ENCODE results near the gene FOXL3. TPM values are rescaled to one million over a fixed set of nuclear protein-coding genes. Genes with fewer than 3 reads are reported as not detected.

FOXL3 gene
- total RNA-seq, 6 experiments from 2014 or later = not detected

DNA sequence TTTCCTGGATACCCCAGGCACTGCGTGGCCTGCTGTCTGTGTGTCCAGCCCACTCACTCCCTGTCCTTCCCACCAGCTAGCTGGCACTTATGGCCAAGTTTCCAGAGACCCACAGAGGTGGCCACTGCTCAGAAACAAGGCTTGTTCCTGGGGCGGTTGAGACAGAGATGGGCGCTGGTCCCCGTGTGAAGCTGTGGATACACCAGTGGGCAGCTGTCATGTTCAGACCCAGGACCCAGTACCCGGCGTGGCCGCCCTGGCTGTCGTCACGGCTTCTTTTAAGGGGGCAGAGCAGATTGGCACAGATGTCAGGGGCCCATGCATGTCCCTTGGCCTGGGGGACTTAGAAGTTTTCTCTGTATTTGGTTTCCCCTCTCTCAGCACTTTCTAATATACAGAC, 36.3 kb downstream of the FOXL3 start:
- H3K4me1 Mint-ChIP-seq (ENCODE audit: low read depth) = peaks cover 6% of the 10 kb centered on the region
- TF ChIP-seq, protein P1, sequence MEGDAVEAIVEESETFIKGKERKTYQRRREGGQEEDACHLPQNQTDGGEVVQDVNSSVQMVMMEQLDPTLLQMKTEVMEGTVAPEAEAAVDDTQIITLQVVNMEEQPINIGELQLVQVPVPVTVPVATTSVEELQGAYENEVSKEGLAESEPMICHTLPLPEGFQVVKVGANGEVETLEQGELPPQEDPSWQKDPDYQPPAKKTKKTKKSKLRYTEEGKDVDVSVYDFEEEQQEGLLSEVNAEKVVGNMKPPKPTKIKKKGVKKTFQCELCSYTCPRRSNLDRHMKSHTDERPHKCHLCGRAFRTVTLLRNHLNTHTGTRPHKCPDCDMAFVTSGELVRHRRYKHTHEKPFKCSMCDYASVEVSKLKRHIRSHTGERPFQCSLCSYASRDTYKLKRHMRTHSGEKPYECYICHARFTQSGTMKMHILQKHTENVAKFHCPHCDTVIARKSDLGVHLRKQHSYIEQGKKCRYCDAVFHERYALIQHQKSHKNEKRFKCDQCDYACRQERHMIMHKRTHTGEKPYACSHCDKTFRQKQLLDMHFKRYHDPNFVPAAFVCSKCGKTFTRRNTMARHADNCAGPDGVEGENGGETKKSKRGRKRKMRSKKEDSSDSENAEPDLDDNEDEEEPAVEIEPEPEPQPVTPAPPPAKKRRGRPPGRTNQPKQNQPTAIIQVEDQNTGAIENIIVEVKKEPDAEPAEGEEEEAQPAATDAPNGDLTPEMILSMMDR (IDR thresholded peaks at IDR 0.05) = no peak
- peaks cover 8% of the 10 kb centered on the region; the same call in 1 of the 2 replicates for H3K9me3 Mint-ChIP-seq
- DNase-seq = no peak
- peaks cover 58% of the 10 kb centered on the region for H3K27me3 Mint-ChIP-seq (ENCODE audit: insufficient read depth)
- H3K4me3 Mint-ChIP-seq = no peak overlapping the region
- H3K36me3 Mint-ChIP-seq (ENCODE audit: low read depth) = no peaks in the 10 kb centered on the region
- H3K27ac Mint-ChIP-seq = no peak overlapping the region

DNA sequence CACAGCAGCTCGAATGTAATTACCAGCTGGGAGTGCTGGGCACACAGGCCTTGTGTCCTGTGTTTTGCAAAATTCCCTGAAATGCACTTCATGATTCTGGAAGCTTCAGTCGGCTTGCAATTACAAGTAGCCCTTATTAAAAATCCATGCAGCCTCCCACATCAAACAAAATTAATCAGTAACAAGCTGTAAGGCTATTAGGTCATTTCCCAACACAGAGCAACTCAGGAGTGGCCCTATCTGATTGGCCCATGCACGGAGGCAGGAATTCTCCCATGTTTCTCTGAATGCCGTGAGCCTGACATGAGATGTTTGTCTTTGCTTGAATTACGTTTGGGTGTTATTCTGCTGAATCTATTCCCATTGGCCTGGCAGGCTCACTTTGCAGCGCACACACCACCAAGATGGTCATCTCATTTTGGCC, 36.9 kb downstream of the FOXL3 start:
- no peak overlapping the region for H3K27ac Mint-ChIP-seq

DNA sequence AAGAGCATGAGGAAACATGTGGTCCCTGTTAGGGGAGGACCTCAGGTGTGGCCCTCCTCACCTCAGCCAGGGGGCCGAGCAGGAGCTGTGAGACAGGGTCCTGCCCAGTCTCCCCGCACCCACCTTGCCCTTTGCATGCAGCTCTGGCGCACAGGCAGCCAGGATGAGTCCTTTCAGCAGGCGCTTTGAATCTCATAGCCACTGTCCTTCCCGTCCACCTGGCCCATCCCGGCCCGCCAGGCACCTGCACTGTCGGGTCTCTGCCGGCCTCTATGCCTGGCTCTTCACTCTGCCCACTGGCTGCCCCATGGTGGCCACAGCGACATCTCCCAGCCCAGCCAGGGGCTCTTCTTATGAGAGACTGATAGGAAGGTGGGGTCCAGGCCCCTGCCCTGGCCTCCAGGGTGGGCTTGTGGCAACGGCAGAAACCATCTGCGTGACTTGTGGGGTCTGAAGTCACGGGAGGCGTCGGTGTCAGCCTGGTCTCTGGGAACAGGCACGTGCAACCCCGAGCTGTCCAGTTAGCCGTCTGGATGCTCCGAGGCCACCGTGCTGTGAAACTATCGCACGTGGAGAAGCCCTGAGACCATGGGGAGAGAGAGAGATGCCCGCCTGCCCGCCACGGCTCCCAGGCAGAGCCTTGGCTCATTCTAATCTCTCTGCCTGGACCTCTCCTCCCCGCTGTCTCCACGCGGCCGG, 37.4 kb downstream of the FOXL3 start:
- Mint-ChIP-seq H3K27ac (no peak overlapping the region), H3K4me1 (ENCODE audit: low read depth) (peaks cover 6% of the 10 kb centered on the region), H3K4me3 (no peak overlapping the region), H3K27me3 (ENCODE audit: insufficient read depth) (peaks cover 60% of the 10 kb centered on the region), H3K9me3 (peaks cover 8% of the 10 kb centered on the region; the same call in 1 of the 2 replicates), H3K36me3 (ENCODE audit: low read depth) (no peaks in the 10 kb centered on the region)
- DNase-seq = no peak
- TF ChIP-seq, protein P1 (IDR thresholded peaks at IDR 0.05) = no peak

More for the DNA sequence above, 36.9 kb downstream of the FOXL3 start:
- no peak overlapping the region for H3K4me3 Mint-ChIP-seq
- H3K9me3 Mint-ChIP-seq = peaks cover 8% of the 10 kb centered on the region; the same call in 1 of the 2 replicates
- H3K27me3 Mint-ChIP-seq (ENCODE audit: insufficient read depth) = peaks cover 60% of the 10 kb centered on the region
- no peaks in the 10 kb centered on the region for H3K36me3 Mint-ChIP-seq (ENCODE audit: low read depth)
- TF ChIP-seq, protein P1 (IDR thresholded peaks at IDR 0.05) = no peak
- no peak for DNase-seq
- H3K4me1 Mint-ChIP-seq (ENCODE audit: low read depth) = peaks cover 6% of the 10 kb centered on the region

DNA sequence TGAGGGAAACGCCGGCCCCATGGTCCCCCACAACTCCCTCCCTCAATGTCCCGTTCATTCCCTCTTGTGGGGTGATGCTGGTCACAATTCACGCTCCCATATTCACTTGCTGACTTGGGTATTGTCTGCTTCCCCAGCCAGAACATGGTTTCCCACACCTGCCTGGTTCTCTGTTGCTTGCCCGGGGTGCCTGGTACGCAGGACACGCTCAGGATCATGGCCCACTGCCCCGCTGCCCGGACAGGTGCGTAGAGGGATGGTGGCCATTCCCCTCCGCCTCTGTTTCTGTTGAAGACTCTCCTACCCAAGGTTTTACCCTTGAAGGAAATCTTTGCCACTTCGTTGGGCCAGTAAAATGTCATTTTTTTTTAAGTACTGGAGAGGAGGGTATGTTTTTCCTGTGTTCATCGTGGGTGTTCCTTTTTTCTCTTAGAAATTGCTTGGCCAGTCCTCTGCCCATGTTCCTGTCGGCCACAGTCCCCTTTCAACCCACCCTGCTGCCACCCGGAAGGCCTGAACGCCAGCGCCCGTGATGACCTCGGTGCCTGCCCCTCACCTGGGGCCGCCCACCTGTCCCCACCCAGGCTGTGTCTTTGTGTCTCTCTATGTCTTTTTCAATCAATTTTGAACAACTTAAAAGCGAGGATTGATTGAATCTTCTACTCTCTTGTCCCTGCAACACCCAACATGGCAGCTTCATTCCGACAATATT, 38.2 kb downstream of the FOXL3 start:
- H3K9me3 Mint-ChIP-seq = peaks cover 8% of the 10 kb centered on the region; the same call in 1 of the 2 replicates
- TF ChIP-seq, protein P1 (IDR thresholded peaks at IDR 0.05) = no peak
- H3K27ac Mint-ChIP-seq = no peak overlapping the region
- peaks cover 6% of the 10 kb centered on the region for H3K4me1 Mint-ChIP-seq (ENCODE audit: low read depth)
- peaks cover 58% of the 10 kb centered on the region for H3K27me3 Mint-ChIP-seq (ENCODE audit: insufficient read depth)
- no peaks in the 10 kb centered on the region for H3K36me3 Mint-ChIP-seq (ENCODE audit: low read depth)
- no peak for DNase-seq
- no peak overlapping the region for H3K4me3 Mint-ChIP-seq

DNA sequence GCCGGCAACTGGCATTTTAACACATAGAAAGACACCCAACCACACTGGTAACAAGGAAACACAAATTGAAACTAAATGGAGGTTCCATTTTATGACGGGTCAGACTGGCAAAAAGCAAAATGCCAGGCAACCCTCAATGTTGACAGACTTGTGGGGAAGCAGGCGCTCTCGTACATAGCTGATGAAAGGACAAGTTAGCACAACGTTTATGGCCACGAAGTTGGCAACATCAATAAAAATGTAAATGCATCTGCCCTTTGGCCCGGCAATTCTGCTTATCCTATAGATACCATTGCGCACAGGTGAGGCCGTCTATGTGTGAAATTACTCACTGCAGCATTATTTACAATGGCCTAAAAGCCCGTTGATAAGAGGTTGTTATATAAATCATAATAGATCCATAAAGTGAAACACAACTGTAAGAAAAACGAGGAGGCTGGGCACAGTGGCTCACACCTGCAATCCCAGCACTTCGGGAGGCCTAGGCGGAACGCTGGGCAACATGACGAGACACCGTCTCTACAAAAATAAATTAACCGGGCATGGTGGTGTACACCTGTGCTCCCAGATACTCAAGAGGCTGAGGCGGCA, 39.8 kb downstream of the FOXL3 start:
- H3K4me3 Mint-ChIP-seq = no peak overlapping the region
- TF ChIP-seq, protein P1 (IDR thresholded peaks at IDR 0.05) = no peak
- H3K27ac Mint-ChIP-seq = no peak overlapping the region
- no peaks in the 10 kb centered on the region; the same call in 1 of the 2 replicates for H3K4me1 Mint-ChIP-seq (ENCODE audit: low read depth)
- no peak for DNase-seq
- H3K27me3 Mint-ChIP-seq (ENCODE audit: insufficient read depth) = peaks cover 50% of the 10 kb centered on the region
- peaks cover 15% of the 10 kb centered on the region for H3K9me3 Mint-ChIP-seq
- H3K36me3 Mint-ChIP-seq (ENCODE audit: low read depth) = peaks cover 4% of the 10 kb centered on the region; the same call in 1 of the 2 replicates
